HG02970 (cell line): Measurements from ENCODE around the gene WDR38.

Source experiments
- ATAC-seq: cut with Tn5 transposase; IDR thresholded peaks from one replicate; pipeline ENCODE4 v1.9.1; 2021; ENCODE audit warnings: mild to moderate bottlenecking, moderate library complexity, moderate number of reproducible peaks; ENCODE audit not compliant: unreplicated experiment, low FRiP score

The WDR38 gene

GRCh38 chr9:124855944-124856765, 2.9 kb downstream of the WDR38 start:
- ATAC-seq: no peak

- no peak for ATAC-seq
Observed at GRCh38 chr9:124857533-124858162, 4.4 kb downstream of the WDR38 start.

- no peak for ATAC-seq
Observed at GRCh38 chr9:124858330-124859046, 5.2 kb downstream of the WDR38 start.

DNA sequence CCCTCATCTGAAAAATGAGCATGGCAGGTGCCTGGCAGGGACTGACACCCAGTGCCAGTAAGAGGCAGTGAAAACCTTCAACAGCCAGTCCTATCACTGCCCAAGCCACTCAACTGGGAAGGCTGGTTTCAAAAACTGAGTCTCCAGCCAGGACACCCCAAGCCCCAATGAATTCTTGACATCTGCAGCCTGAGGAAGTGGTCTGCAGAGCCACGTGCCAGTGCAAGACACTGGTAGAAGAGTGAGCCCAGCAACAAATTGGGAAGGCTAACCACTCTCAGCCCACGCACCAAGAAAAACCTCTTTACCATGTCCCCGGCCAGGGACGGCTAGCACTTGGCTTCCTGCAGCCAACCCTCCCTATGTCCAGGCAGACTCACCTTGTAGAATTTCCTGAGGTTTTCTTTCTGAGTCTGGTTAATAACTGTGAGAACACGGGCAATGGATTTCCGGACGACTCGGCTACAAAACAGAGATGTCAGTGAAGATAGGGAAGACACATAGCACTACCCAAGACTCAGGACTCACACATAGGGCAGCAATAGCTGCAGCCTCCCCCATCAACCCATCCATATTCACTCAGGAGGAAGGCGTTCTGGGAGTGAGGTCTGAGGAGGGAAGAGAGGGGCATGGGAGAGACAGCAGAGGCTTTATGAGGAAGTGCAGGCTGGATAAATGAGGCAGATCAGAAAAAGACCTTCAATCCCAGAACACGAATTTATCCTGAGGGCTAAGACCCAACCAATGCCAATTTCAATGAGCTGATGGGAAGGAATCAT, 6.7 kb downstream of the WDR38 start:
- ATAC-seq: no peak

GRCh38 chr9:124860582-124861341, 7.5 kb downstream of the WDR38 start:
- no peak for ATAC-seq

GRCh38 chr9:124861342-124862229, 8.3 kb downstream of the WDR38 start, which contains the start of the genes ARPC5L and RPL35:
Gene ARPC5L (plus strand): TSS chr9:124862130. CDS start chr9:124869291, 7,161 bp downstream.
Gene RPL35 (minus strand): TSS chr9:124861957. CDS start chr9:124861912, 45 bp downstream.
- ATAC-seq: peak; percentile 91

DNA sequence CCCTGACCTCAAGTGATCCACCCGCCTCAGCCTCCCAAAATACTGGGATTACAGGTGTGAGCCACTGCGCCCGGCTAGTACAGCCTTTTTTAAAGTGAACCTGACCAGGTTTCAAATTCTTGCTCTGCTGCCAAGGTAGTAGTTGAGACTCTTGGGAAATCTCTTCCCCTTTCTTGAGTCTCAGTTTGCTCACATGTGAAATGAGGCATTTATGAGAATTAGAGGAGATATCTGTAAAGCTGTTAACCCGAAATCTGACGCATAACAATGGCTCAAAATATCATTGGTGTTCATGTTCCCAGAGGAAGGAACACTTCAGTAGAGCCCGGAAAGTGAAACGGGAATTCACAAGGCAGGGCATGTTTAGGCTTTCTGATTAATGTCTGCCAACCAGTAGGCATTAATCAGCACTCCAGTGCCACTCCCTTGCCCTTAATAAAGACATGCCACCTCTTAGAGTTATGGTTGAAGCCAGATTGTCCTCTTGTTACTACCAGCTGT, 10.2 kb downstream of the WDR38 start:
- ATAC-seq: no peak

DNA sequence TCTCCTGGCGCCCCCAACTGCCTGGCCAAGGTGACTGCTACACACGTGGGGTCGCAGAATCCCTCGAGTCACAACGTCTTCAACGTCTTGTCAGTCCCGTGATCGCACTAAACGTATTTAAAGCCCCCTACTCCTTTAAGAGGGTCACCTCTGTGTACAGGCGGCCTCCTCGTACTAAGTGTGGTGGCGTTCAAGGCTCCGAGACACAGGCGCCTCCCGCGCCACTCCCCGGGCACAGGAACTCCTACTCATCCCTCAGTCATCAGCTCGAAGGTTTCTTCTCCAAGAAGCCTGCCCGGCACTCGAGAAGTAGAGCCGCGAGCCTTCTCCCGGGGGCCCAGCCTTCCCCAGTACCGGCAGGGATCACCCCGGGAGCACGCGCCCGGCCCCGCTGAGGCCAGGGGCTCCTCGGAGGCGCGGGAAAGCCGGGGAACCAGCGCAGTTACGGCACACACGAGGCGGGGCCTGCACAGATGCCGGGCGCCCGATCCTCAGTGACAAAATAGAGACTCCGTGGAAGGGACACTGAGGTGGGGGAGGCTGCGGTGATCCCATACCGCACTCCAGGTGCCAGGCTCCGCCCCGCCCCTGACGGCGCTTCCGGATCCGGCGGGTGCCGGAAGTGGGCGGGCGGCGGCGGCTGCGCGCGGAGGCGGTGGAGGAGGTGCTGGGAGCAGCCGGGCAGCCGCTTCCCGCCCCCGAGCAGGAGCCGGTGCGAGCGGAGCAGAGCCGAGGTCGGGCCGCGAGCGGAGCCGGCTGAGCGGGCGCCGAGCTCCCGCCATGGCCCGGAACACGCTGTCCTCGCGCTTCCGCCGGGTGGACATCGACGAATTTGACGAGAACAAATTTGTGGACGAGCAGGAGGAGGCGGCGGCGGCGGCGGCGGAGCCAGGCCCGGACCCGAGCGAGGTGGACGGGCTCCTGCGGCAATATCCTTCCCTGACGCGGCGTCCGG, 15.5 kb downstream of the WDR38 start:
- ATAC-seq: peak; percentile 64

DNA sequence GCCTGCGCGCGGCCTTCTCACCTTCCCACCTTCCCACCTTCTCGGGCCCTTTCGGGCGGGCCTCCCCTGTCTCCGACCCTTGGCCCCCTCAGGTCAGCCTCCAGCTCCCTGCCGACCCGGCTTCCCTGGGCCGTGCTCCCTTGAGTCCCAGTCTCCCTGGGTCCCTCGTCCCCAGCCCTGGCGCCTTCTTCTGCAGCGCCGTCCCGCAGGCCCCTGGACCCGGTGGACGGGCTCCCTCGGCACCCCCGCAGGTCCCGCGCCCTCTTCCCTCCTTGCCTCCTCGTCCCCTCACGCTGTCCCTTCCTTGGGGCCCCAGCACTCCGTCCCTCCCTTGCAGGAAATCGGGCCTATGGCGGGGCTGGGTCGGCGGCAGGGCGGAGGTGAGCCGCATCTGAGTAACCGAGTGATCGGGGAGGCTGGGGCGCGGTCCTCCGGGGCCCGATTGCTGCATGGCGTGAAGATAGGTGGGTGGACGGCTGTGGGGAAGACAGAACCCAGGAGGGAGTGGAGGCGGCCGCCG, 16.3 kb downstream of the WDR38 start:
- peak; percentile 11 for ATAC-seq

DNA sequence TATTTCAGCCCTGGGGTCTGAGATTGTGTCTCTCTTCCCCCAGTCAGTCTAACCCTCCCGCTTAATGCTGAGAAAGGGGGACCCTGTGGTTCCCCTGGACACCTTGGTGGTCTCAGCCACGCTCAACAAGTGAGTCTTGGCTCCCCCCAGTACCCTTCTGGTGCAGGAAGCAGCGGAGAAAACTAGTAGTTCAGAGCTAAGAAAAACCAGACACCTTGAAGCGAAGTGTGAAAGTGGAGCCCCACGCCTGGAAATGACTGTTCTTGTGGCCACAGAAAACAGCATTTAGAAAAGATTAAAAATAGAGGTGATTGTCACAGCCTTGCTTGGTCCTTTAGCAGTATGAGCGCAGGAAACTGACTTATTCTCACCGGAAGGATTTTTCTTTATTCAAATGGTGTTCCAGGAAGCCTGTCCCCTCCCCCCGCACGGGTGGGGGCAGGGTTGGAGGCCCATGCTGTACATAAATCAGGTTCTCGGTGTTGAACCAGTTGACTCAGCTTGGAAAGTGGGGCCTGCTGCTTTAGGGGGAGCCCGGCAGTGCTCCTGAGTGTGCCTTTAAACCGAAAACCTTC, 16.8 kb downstream of the WDR38 start:
- ATAC-seq: peak; percentile 33

DNA sequence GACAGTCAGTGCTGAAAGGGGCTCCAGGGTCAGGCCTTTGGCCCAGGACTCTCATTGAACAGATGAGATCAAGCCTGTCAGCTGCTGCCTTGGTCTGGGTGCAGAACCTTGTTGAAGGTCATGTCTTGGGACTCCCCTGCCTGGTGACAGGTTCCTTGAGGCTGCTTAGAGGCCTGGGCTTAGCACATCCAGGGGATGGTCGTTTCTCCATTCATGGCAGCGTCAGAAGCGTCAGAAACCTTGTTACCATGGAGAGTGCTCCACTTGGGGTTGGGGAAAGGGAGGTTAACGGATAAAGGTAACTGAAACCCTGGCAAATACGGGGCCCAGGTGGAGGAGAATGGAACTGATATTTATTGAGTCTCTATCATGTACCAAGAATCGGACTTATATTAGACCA, 17.5 kb downstream of the WDR38 start:
- ATAC-seq: no peak

DNA sequence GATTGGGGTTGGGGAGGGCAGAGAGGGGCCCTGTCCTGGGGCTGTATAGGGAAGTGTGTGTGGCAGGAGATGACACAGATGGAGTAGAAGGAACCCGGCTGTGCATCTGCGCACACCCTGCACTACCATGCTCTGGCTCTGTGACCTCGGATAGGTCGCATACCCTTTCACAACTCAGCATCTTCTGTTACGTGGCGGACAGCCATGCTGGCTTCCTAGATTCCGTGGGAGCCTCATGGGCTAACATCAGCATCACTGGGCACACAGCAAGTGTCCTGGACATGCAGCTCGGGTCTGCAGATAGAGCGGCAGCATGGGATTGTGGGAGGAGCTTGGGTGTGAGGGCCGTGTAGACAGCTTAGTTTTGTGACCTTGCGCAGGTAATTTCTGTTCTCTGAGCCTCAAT, 17.9 kb downstream of the WDR38 start:
- ATAC-seq: no peak

- ATAC-seq: no peak
Observed at GRCh38 chr9:124873664-124874063, 20.4 kb downstream of the WDR38 start.

GRCh38 chr9:124875501-124875900, 22.2 kb downstream of the WDR38 start:
- ATAC-seq: no peak

- no peak for ATAC-seq
Observed at GRCh38 chr9:124877021-124877782, 23.9 kb downstream of the WDR38 start.

DNA sequence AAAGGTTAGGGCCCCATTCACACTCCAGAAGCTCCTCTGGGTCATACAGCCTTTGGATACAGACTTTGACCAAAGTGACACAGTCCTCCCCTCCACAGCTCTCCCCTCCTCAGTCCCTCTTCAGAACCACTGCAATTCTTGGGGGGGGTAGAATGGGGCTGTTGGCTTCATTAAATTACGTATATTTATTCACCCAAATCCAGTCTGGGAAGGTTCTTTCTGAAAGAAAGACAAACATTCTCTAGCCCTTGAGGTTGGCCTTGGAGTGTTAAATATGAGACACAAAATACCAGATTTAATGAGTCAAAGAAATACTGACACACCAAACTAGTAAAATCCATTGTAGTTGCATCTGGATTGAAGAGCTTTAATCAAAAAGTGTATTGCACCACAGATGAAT, 24.8 kb downstream of the WDR38 start:
- ATAC-seq: no peak
